ENCODE measurements around the gene RNF19B.

The RNF19B gene

GRCh38 chr1:32967888-32968568 lies 3.4 kb upstream of the RNF19B start:
- H3K27me3 Mint-ChIP-seq (ENCODE audit: low read depth, poor library complexity), result peaks cover 60% of the 10 kb centered on the region

GRCh38 chr1:32966900-32967299 lies 2.3 kb upstream of the RNF19B start:
- peaks cover 27% of the 10 kb centered on the region for H3K4me1 Mint-ChIP-seq
- DNase-seq, result no peak
- H3K27me3 Mint-ChIP-seq (ENCODE audit: low read depth, poor library complexity), result peaks cover 51% of the 10 kb centered on the region
- no peak for TF ChIP-seq CTCF (IDR thresholded peaks at IDR 0.05)
- no peaks in the 10 kb centered on the region for H3K9me3 Mint-ChIP-seq
- H3K36me3 Mint-ChIP-seq (ENCODE audit: low read depth), result no peaks in the 10 kb centered on the region
- no peak overlapping the region for H3K4me3 Mint-ChIP-seq
- H3K27ac Mint-ChIP-seq, result no peak overlapping the region

More at GRCh38 chr1:32967888-32968568, 3.4 kb upstream of the RNF19B start:
- no peak for DNase-seq
- Mint-ChIP-seq H3K9me3 (no peaks in the 10 kb centered on the region), H3K4me1 (peaks cover 25% of the 10 kb centered on the region), H3K4me3 (no peak overlapping the region), H3K27ac (no peak overlapping the region), H3K36me3 (ENCODE audit: low read depth) (no peaks in the 10 kb centered on the region)
- no peak for TF ChIP-seq CTCF (IDR thresholded peaks at IDR 0.05)

GRCh38 chr1:32965251-32965747 lies 690 bp upstream of the RNF19B start:
- peak overlapping the region; percentile 84 for H3K4me3 Mint-ChIP-seq
- no peak for TF ChIP-seq CTCF (IDR thresholded peaks at IDR 0.05)
- DNase-seq, result no peak
- no peak overlapping the region for H3K27ac Mint-ChIP-seq
- peaks cover 38% of the 10 kb centered on the region for H3K4me1 Mint-ChIP-seq
- H3K9me3 Mint-ChIP-seq, result no peaks in the 10 kb centered on the region
- peaks cover 38% of the 10 kb centered on the region for H3K27me3 Mint-ChIP-seq (ENCODE audit: low read depth, poor library complexity)
- H3K36me3 Mint-ChIP-seq (ENCODE audit: low read depth), result no peaks in the 10 kb centered on the region

- Mint-ChIP-seq H3K27me3 (ENCODE audit: low read depth, poor library complexity) (peaks cover 28% of the 10 kb centered on the region), H3K4me3 (peak overlapping the region; percentile 87), H3K36me3 (ENCODE audit: low read depth) (no peaks in the 10 kb centered on the region), H3K4me1 (peaks cover 41% of the 10 kb centered on the region), H3K27ac (no peak overlapping the region), H3K9me3 (no peaks in the 10 kb centered on the region)
- no peak for TF ChIP-seq CTCF (IDR thresholded peaks at IDR 0.05)
- peak; percentile 72 for DNase-seq
Measured at GRCh38 chr1:32963746-32964460, 706 bp downstream of the RNF19B start.

GRCh38 chr1:32962248-32962896 lies 2.2 kb downstream of the RNF19B start:
- no peak for TF ChIP-seq CTCF (IDR thresholded peaks at IDR 0.05)
- peaks cover 15% of the 10 kb centered on the region for H3K27me3 Mint-ChIP-seq (ENCODE audit: low read depth, poor library complexity)
- H3K4me3 Mint-ChIP-seq, result peak overlapping the region; percentile 87
- peaks cover 41% of the 10 kb centered on the region for H3K4me1 Mint-ChIP-seq
- H3K9me3 Mint-ChIP-seq, result no peaks in the 10 kb centered on the region
- no peak overlapping the region for H3K27ac Mint-ChIP-seq
- peaks cover 5% of the 10 kb centered on the region for H3K36me3 Mint-ChIP-seq (ENCODE audit: low read depth)
- DNase-seq, result no peak
